Immature natural killer cell (primary cell): ENCODE measurements around the gene SECTM1. TPM values are rescaled to one million over a fixed set of nuclear protein-coding genes. Genes with fewer than 3 reads are reported as not detected.

Experiments
- DNase-seq, 3 donors: peaks; one replicate each; pipeline ENCODE4 v3.0.0; 2022; ENCODE audit warnings: mixed read lengths in 1 of 3
- H3K27ac Mint-ChIP-seq, 6 donors: one replicate each; pipeline ENCODE4 v1.8.0; 2020; ENCODE audit warnings: mixed read lengths in 6 of 6, mild to moderate bottlenecking in 5 of 6, inconsistent platforms in 4 of 6, moderate library complexity in 3 of 6
- H3K27me3 Mint-ChIP-seq, 3 donors: one replicate each; pipeline ENCODE4 v1.8.0; 2020 to 2021; ENCODE audit warnings: low read depth in 3 of 3, mild to moderate bottlenecking in 3 of 3, mixed read lengths in 3 of 3, moderate library complexity in 3 of 3, inconsistent platforms in 1 of 3
- H3K36me3 Mint-ChIP-seq, 3 donors: one replicate each; pipeline ENCODE4 v1.8.0; 2020; ENCODE audit warnings: mixed read lengths in 3 of 3, inconsistent platforms in 2 of 3, mild to moderate bottlenecking in 2 of 3
- H3K4me1 Mint-ChIP-seq, 2 donors: one replicate each; pipeline ENCODE4 v1.8.0; 2020; ENCODE audit warnings: inconsistent platforms in 2 of 2, mild to moderate bottlenecking in 2 of 2, mixed read lengths in 2 of 2, moderate library complexity in 1 of 2
- H3K4me3 Mint-ChIP-seq, 5 donors: one replicate each; pipeline ENCODE4 v1.8.0; 2020; ENCODE audit warnings: mild to moderate bottlenecking in 5 of 5, mixed read lengths in 5 of 5, inconsistent platforms in 3 of 5, moderate library complexity in 3 of 5
- H3K9me3 Mint-ChIP-seq, 6 donors: one replicate each; pipeline ENCODE4 v1.8.0; 2020; ENCODE audit warnings: mild to moderate bottlenecking in 6 of 6, mixed read lengths in 6 of 6, inconsistent platforms in 4 of 6, moderate library complexity in 3 of 6
- polyA plus RNA-seq, 3 donors: library from polyadenylated mRNA; unstranded; fragments of 300-500 nt; fragmentation: Illumina TruSeq; gene quantifications; one replicate each; pipeline ENCODE4 v1.2.3, GENCODE V29; 2021

Gene SECTM1
- polyA plus RNA-seq, 3 donors from 2014 or later: 2.7 to 3.6 TPM; not detected in 1

GRCh38 chr17:82295472-82295814 lies 38.1 kb downstream of the SECTM1 start:
- Mint-ChIP-seq H3K4me3 (peak overlapping the region; percentile 1 to 60 (median 18)), H3K27me3 (peaks cover 35 to 44% (median 40%) of the 10 kb centered on the region in 3 donors), H3K9me3 (no peaks in the 10 kb centered on the region), H3K36me3 (no peaks in the 10 kb centered on the region), H3K4me1 (peaks cover 69 to 79% of the 10 kb centered on the region in 2 donors), H3K27ac (peak overlapping the region in 5 of 6 donors; percentile 79 to 100 (median 92))
- DNase-seq: no peak

GRCh38 chr17:82294064-82294773 lies 39.3 kb downstream of the SECTM1 start:
- peaks cover 59 to 67% of the 10 kb centered on the region in 2 donors for H3K4me1 Mint-ChIP-seq
- H3K9me3 Mint-ChIP-seq: no peaks in the 10 kb centered on the region
- H3K27me3 Mint-ChIP-seq: peaks cover 31 to 42% (median 40%) of the 10 kb centered on the region in 3 donors
- peak overlapping the region; percentile 57 to 72 (median 66) for H3K4me3 Mint-ChIP-seq
- peak overlapping the region; percentile 76 to 100 (median 90) for H3K27ac Mint-ChIP-seq
- no peaks in the 10 kb centered on the region for H3K36me3 Mint-ChIP-seq
- no peak for DNase-seq

- no peaks in the 10 kb centered on the region for H3K9me3 Mint-ChIP-seq
- peak overlapping the region; percentile 86 to 95 (median 92) for H3K27ac Mint-ChIP-seq
- peaks cover 19 to 28% (median 27%) of the 10 kb centered on the region in 3 donors for H3K27me3 Mint-ChIP-seq
- peak; percentile 95 to 96 (median 95) for DNase-seq
- H3K36me3 Mint-ChIP-seq: no peaks in the 10 kb centered on the region
- peak overlapping the region; percentile 88 to 92 (median 89) for H3K4me3 Mint-ChIP-seq
- peaks cover 42 to 50% of the 10 kb centered on the region in 2 donors for H3K4me1 Mint-ChIP-seq
Observed at GRCh38 chr17:82292251-82293154, 41.1 kb downstream of the SECTM1 start.

- Mint-ChIP-seq H3K4me3 (peak overlapping the region; percentile 66 to 82 (median 71)), H3K9me3 (no peaks in the 10 kb centered on the region), H3K27ac (peak overlapping the region; percentile 29 to 89 (median 72)), H3K4me1 (peaks cover 34 to 42% of the 10 kb centered on the region in 2 donors), H3K36me3 (no peaks in the 10 kb centered on the region), H3K27me3 (peaks cover 12 to 22% (median 20%) of the 10 kb centered on the region in 3 donors)
- DNase-seq: no peak
Observed at GRCh38 chr17:82291582-82292250, 41.9 kb downstream of the SECTM1 start.

- H3K27me3 Mint-ChIP-seq: peaks cover 7 to 9% (median 8%) of the 10 kb centered on the region in 3 donors
- H3K36me3 Mint-ChIP-seq: no peaks in the 10 kb centered on the region
- no peak for DNase-seq
- H3K9me3 Mint-ChIP-seq: no peaks in the 10 kb centered on the region
- peaks cover 12 to 14% of the 10 kb centered on the region in 2 donors for H3K4me1 Mint-ChIP-seq
- peak overlapping the region in 1 of 6 donors; percentile 50 for H3K27ac Mint-ChIP-seq
- H3K4me3 Mint-ChIP-seq: no peak overlapping the region
Observed at GRCh38 chr17:82287868-82288801, 45.4 kb downstream of the SECTM1 start.

- H3K27me3 Mint-ChIP-seq: peaks cover 3 to 5% (median 4%) of the 10 kb centered on the region in 3 donors
- H3K4me1 Mint-ChIP-seq: peaks cover 10 to 11% of the 10 kb centered on the region in 2 donors
- no peak overlapping the region for H3K4me3 Mint-ChIP-seq
- H3K9me3 Mint-ChIP-seq: no peaks in the 10 kb centered on the region
- peak overlapping the region in 1 of 6 donors; percentile 50 for H3K27ac Mint-ChIP-seq
- no peak for DNase-seq
- H3K36me3 Mint-ChIP-seq: no peaks in the 10 kb centered on the region
Observed at GRCh38 chr17:82287013-82287867, 46.3 kb downstream of the SECTM1 start.

- DNase-seq: no peak
- no peaks in the 10 kb centered on the region for H3K36me3 Mint-ChIP-seq
- H3K4me1 Mint-ChIP-seq: peaks cover 20 to 28% of the 10 kb centered on the region in 2 donors
- H3K4me3 Mint-ChIP-seq: no peak overlapping the region
- no peaks in the 10 kb centered on the region for H3K9me3 Mint-ChIP-seq
- no peak overlapping the region for H3K27ac Mint-ChIP-seq
- peaks cover 3 to 6% (median 5%) of the 10 kb centered on the region in 3 donors for H3K27me3 Mint-ChIP-seq
Observed at GRCh38 chr17:82285141-82285540, 48.4 kb downstream of the SECTM1 start.

GRCh38 chr17:82283208-82283749 lies 50.3 kb downstream of the SECTM1 start:
- no peak for DNase-seq
- H3K9me3 Mint-ChIP-seq: no peaks in the 10 kb centered on the region
- H3K27ac Mint-ChIP-seq: peak overlapping the region in 1 of 6 donors; percentile 23
- no peaks in the 10 kb centered on the region for H3K36me3 Mint-ChIP-seq
- peak overlapping the region in 1 of 5 donors; percentile 17 for H3K4me3 Mint-ChIP-seq
- peaks cover 3 to 7% (median 7%) of the 10 kb centered on the region in 3 donors for H3K27me3 Mint-ChIP-seq
- H3K4me1 Mint-ChIP-seq: peaks cover 20 to 28% of the 10 kb centered on the region in 2 donors

- H3K4me3 Mint-ChIP-seq: peak overlapping the region in 4 of 5 donors; percentile 16 to 41 (median 30)
- no peaks in the 10 kb centered on the region for H3K9me3 Mint-ChIP-seq
- peaks cover 3 to 7% (median 7%) of the 10 kb centered on the region in 3 donors for H3K27me3 Mint-ChIP-seq
- no peaks in the 10 kb centered on the region for H3K36me3 Mint-ChIP-seq
- H3K27ac Mint-ChIP-seq: peak overlapping the region in 5 of 6 donors; percentile 2 to 66 (median 48)
- peaks cover 20 to 28% of the 10 kb centered on the region in 2 donors for H3K4me1 Mint-ChIP-seq
- DNase-seq: no peak
Observed at GRCh38 chr17:82282239-82283207, 51.0 kb downstream of the SECTM1 start.

- peaks cover 3 to 7% (median 7%) of the 10 kb centered on the region in 3 donors for H3K27me3 Mint-ChIP-seq
- peak; percentile 58 to 62 (median 60) for DNase-seq
- H3K4me1 Mint-ChIP-seq: peaks cover 20 to 28% of the 10 kb centered on the region in 2 donors
- no peaks in the 10 kb centered on the region for H3K36me3 Mint-ChIP-seq
- H3K27ac Mint-ChIP-seq: peak overlapping the region; percentile 2 to 83 (median 46)
- H3K9me3 Mint-ChIP-seq: no peaks in the 10 kb centered on the region
- peak overlapping the region; percentile 12 to 61 (median 29) for H3K4me3 Mint-ChIP-seq
Observed at GRCh38 chr17:82281502-82282238, 51.9 kb downstream of the SECTM1 start.
